8988T (cell line): ENCODE results near the gene NCCRP1.
"Not testable (repeated sequence)": the region's sequence is repeated elsewhere in the genome, so short reads cannot be mapped to it uniquely, and the experiment has no call there.

Experiments used
- DNase-seq: peaks from one replicate; pipeline ENCODE4 v3.0.0; 2011

NCCRP1 gene

GRCh38 chr19:39209196-39209595 is 12.4 kb downstream of the NCCRP1 start:
- no peak for DNase-seq

- no peak for DNase-seq
Observed at GRCh38 chr19:39211731-39212374, 15.1 kb downstream of the NCCRP1 start.

- DNase-seq = peak; percentile 86
Observed at GRCh38 chr19:39212375-39212742, 15.6 kb downstream of the NCCRP1 start.

GRCh38 chr19:39215323-39215722 is 18.6 kb downstream of the NCCRP1 start:
- DNase-seq = not testable (repeated sequence)

- no peak for DNase-seq
Observed at GRCh38 chr19:39217094-39217493, 20.3 kb downstream of the NCCRP1 start.

GRCh38 chr19:39218230-39219007 is 21.7 kb downstream of the NCCRP1 start:
- peak; percentile 40 for DNase-seq

GRCh38 chr19:39219108-39219507 is 22.3 kb downstream of the NCCRP1 start:
- peak; percentile 51 for DNase-seq

GRCh38 chr19:39223703-39224279 is 27.0 kb downstream of the NCCRP1 start:
- DNase-seq = peak; percentile 73

- peak; percentile 38 for DNase-seq
Observed at GRCh38 chr19:39224910-39225309, 28.1 kb downstream of the NCCRP1 start.

- no peak for DNase-seq
Observed at GRCh38 chr19:39230096-39230764, 33.5 kb downstream of the NCCRP1 start.

- no peak for DNase-seq
Observed at GRCh38 chr19:39232708-39233107, 35.9 kb downstream of the NCCRP1 start.

- no peak for DNase-seq
Observed at GRCh38 chr19:39236527-39236926, 39.8 kb downstream of the NCCRP1 start.

- peak; percentile 63 for DNase-seq
Observed at GRCh38 chr19:39237200-39238184, 40.7 kb downstream of the NCCRP1 start.

GRCh38 chr19:39238209-39238608 is 41.4 kb downstream of the NCCRP1 start:
- DNase-seq = no peak

- DNase-seq = no peak
Observed at GRCh38 chr19:39238944-39239343, 42.2 kb downstream of the NCCRP1 start.

GRCh38 chr19:39240421-39240820 is 43.7 kb downstream of the NCCRP1 start:
- DNase-seq = no peak

- not testable (repeated sequence) for DNase-seq
Observed at GRCh38 chr19:39243741-39244140, 47.0 kb downstream of the NCCRP1 start.

GRCh38 chr19:39244410-39245100 is 47.8 kb downstream of the NCCRP1 start, which contains the start of gene IFNL3:
TSS of gene IFNL3 (minus strand) at chr19:39245006. CDS start at chr19:39244967, 39 bp downstream.
- not testable (repeated sequence) for DNase-seq

GRCh38 chr19:39245166-39245565 is 48.4 kb downstream of the NCCRP1 start:
- not testable (repeated sequence) for DNase-seq

- no peak for DNase-seq
Observed at GRCh38 chr19:39246951-39247669, 50.3 kb downstream of the NCCRP1 start.
